Measurements from ENCODE around the gene SCN1A. TPM values are rescaled to one million over a fixed set of nuclear protein-coding genes. Genes with fewer than 3 reads are reported as not detected.

The SCN1A gene
- total and polyA plus RNA-seq, 10 of the 15 experiments (the other 5 are each of a cell fraction or from before 2014, with no cell fraction given), result not detected

DNA sequence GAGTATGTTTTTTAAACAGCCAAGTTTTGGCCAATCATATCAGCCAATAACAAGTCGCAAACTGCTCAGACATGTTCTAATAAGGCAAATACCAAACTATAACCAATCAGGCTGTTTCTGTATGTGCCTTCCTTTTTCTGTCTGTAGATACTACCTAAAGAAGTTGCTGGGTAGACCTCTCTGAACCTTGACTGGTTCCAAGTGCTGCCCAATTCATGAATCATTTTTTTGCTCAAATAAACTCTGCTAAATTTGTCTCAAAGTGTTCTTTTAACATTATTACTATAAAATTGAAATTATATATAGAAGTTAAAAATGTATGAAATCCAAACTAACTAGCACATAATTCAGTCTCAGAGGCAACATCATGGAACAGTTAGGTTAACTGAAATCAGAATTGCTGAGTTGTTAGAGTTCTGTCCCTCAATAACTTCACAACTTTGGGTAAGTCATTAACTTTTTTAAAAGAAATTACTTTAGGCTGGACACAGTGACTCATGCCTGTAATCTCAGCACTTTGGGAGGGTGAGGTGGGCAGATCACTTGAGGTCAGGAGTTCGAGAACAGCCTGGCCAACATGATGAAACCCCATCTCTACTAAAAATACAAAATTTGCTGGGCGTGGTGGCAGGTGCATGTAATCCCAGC lies 169.4 kb downstream of the SCN1A start:
- Histone ChIP-seq H2AFZ (ENCODE audit: control insufficient read depth, low read depth, low read length) (no peak overlapping the region), H3K4me2 (ENCODE audit: control insufficient read depth, insufficient read depth) (no peak overlapping the region), H4K20me1 (ENCODE audit: control insufficient read depth, insufficient read depth) (no peaks in the 10 kb centered on the region), H3K79me2 (ENCODE audit: control insufficient read depth, insufficient read depth, low read length) (no peaks in the 10 kb centered on the region; the same call in 1 of the 2 replicates), H3K36me3 (ENCODE audit: control insufficient read depth in 2 of 2, insufficient read depth in 2 of 2, low read length in 1 of 2) (no peaks in the 10 kb centered on the region), H3K27ac (ENCODE audit: control insufficient read depth, insufficient read depth) (no peak overlapping the region), H3K9ac (ENCODE audit: control insufficient read depth, insufficient read depth, low read length) (no peak overlapping the region), H3K9me3 (replicated peaks; ENCODE audit: control insufficient read depth, insufficient read depth, low read length) (no peaks in the 10 kb centered on the region), H3K27me3 (replicated peaks in 1 of 2; ENCODE audit: control insufficient read depth in 2 of 2, insufficient read depth in 2 of 2, low read length in 1 of 2) (no peaks in the 10 kb centered on the region), H3K4me1 (ENCODE audit: control insufficient read depth, insufficient read depth, low read length) (no peaks in the 10 kb centered on the region; the same call in 1 of the 2 replicates), H3K4me3 (no peak overlapping the region)
- no peak for DNase-seq (ENCODE audit: low read depth, low spot score)
- SMC1A ChIA-PET (ENCODE audit: uncharacterized antibody, unreplicated experiment), result interaction anchor here (0.7 kb wide), 1 partner anchor 557 kb away, joined by 3 read pairs; no protein-coding TSS in a partner anchor
- BruUV-seq (replicated peaks), result no TSS peak
- CTCF ChIA-PET, result no interaction called here
- RAD21 ChIA-PET (ENCODE audit: unreplicated experiment), result no interaction called here
- FAIRE-seq, result no peak
- WGBS (ENCODE audit: insufficient coverage, insufficient replicate concordance, low lambda C conversion rate, missing lambda C conversion rate), result 32% methylated on average over 3 of the region's 3 CpGs
- POLR2A ChIA-PET, result no interaction called here
- intact Hi-C loops (cut with micrococcal nuclease; ENCODE audit: unreplicated experiment), result no loop called here
- TF ChIP-seq NR2F1 (conservative IDR thresholded peaks at IDR 0.05), result no peak
- no peak for TF ChIP-seq STAT3 (IDR thresholded peaks at IDR 0.05; ENCODE audit: low read depth, low read length)
- no peak for TF ChIP-seq IRF4 (IDR thresholded peaks at IDR 0.05; ENCODE audit: low read depth, low read length)
- TF ChIP-seq KAT2A (conservative IDR thresholded peaks at IDR 0.05; ENCODE audit: control insufficient read depth, low read depth, low read length), result no peak
- TF ChIP-seq STAT1 (conservative IDR thresholded peaks at IDR 0.05), result no peak
- in situ Hi-C loops (cut with MboI), result no loop called here
- no peak for ATAC-seq

DNA sequence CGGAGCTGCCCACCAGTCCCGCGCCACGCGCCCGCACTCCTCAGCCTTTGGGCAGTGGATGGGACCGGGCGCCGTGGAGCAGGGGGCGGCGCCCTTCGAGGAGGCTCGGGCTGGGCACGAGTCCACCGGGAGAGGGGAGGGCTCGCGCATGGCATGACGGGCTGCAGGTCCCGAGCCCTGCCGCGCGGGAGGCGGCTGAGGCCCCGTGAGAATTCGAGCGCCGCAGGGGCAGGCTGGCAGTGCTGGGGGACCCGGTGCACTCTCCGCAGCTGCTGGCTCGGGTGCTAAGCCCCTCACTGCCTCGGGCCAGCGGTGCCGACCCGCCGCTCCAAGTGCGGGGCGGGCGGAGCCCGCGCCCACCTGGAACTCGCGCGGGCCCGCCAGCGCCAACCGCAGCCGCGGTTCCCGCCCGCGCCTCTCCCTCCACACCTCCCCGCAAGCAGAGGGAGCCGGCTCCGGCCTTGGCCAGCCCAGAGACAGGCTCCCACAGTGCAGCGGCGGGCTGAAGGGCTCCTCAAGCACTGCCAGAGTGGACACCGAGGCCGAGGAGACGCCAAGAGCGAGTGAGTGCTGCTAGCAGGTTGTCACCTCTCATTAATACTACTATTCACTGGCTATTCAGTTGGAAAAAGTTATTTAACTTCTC lies 170.7 kb downstream of the SCN1A start:
- in situ Hi-C loops (cut with MboI) (no loop called here), intact Hi-C loops (cut with micrococcal nuclease; ENCODE audit: unreplicated experiment) (no loop called here)
- no peak for ATAC-seq
- Histone ChIP-seq H3K4me1 (ENCODE audit: control insufficient read depth, insufficient read depth, low read length) (no peaks in the 10 kb centered on the region; the same call in 1 of the 2 replicates), H3K36me3 (ENCODE audit: control insufficient read depth in 2 of 2, insufficient read depth in 2 of 2, low read length in 1 of 2) (no peaks in the 10 kb centered on the region), H3K9me3 (replicated peaks; ENCODE audit: control insufficient read depth, insufficient read depth, low read length) (no peaks in the 10 kb centered on the region), H3K27me3 (replicated peaks in 1 of 2; ENCODE audit: control insufficient read depth in 2 of 2, insufficient read depth in 2 of 2, low read length in 1 of 2) (no peaks in the 10 kb centered on the region), H3K27ac (ENCODE audit: control insufficient read depth, insufficient read depth) (no peak overlapping the region), H3K4me2 (ENCODE audit: control insufficient read depth, insufficient read depth) (no peak overlapping the region), H4K20me1 (ENCODE audit: control insufficient read depth, insufficient read depth) (no peaks in the 10 kb centered on the region), H2AFZ (ENCODE audit: control insufficient read depth, low read depth, low read length) (no peak overlapping the region), H3K9ac (ENCODE audit: control insufficient read depth, insufficient read depth, low read length) (no peak overlapping the region), H3K4me3 (no peak overlapping the region), H3K79me2 (ENCODE audit: control insufficient read depth, insufficient read depth, low read length) (peaks cover 13% of the 10 kb centered on the region)
- CTCF ChIA-PET, result interaction anchor here (0.8 kb wide), 1 partner anchor 12 kb away, joined by 3 read pairs; no protein-coding TSS in a partner anchor
- RAD21 ChIA-PET (ENCODE audit: unreplicated experiment), result interaction anchor here (1.6 kb wide), 1 partner anchor 171 kb away, joined by 5 read pairs; the partner anchor contains the start of gene SCN1A
- no TSS peak for BruUV-seq (replicated peaks)
- POLR2A ChIA-PET, result no interaction called here
- WGBS (ENCODE audit: insufficient coverage, insufficient replicate concordance, low lambda C conversion rate, missing lambda C conversion rate), result 93% methylated on average over 21 of the region's 60 CpGs
- no peak for DNase-seq (ENCODE audit: low read depth, low spot score)
- TF ChIP-seq NBN (IDR thresholded peaks at IDR 0.05), result no peak
- no peak for FAIRE-seq
- SMC1A ChIA-PET (ENCODE audit: uncharacterized antibody, unreplicated experiment), result interaction anchor here (0.8 kb wide), 1 partner anchor 46 kb away, joined by 3 read pairs; no protein-coding TSS in a partner anchor

Data from GM12878 (cell line).